Heart left ventricle (tissue), 13 donors: ENCODE results near the gene AP3S1.

ENCODE experiments used
- POLR2A ChIP-seq, 2 donors: fragments of 450-650 bp; IDR thresholded peaks; one replicate each; pipeline ENCODE4 v1.6.1; 2017; ENCODE audit warnings: antibody characterized with exemption in 2 of 2, mild to moderate bottlenecking in 2 of 2, moderate library complexity in 2 of 2
- TF ChIP-seq, protein P1 (sequence below), 12 donors: fragments of 200-600 bp; sonication (generic) in 4 of 12; IDR thresholded peaks; one replicate each; pipeline versions ENCODE4 v1.5.0 to v1.8.0; 2018 to 2022; ENCODE audit warnings: antibody characterized with exemption in 12 of 12, mild to moderate bottlenecking in 5 of 12
- donor health status: ischemic (EF 13 %, LVEDD 7.1; RV severe dilation, severe dysfunction).
- donor health status: DM: no; HTN: yes; CAD: no.
- donor health status: DM: no; HTN: no; CAD: no.
- donor health status: ischemic (EF 25% LVEDD 6.9; RV normal size, moderate dysfunction).
- donor health status: ischemic (EF 25% LVEDD 5.7; RV mildly dilated, moderate dysfunction).
- donor health status: ischemic (EF 35%, LVEDD 5.7; RV mildly dilated, moderate dysfunction).
- donor health status: nonischemic (EF 11% LVEDD 7.7; RV severe dilation, severe dysfunction).
- donor health status: DM: yes; HTN: yes; CAD: no.
- donor health status: PGD.
- donor health status: ischemic (EF 29% LVEDD 5.4; RV normal size, mild dysfunction).
- donor health status: nonischemic (EF 23%, LVEDD 6.1; RV moderate dilation, normal function).

DNA sequence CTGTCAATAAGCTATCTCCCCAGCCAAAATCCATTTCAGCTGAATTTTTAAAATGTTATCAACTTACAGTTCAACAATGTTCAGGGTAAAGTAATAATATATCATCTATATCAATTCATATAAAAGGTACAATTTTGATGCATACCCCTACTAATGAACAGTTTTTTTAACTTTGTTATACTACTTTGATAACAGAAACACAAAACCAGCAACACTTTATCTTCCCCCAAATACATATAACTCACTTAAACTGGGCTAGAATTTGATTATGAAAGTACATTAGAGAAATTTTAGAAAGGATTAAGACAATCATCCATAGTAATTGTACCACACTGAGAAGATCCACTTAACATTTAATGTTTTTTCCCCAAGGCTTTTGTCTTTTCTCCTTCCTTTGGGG lies 30.3 kb upstream of the AP3S1 start:
- TF ChIP-seq, protein P1, sequence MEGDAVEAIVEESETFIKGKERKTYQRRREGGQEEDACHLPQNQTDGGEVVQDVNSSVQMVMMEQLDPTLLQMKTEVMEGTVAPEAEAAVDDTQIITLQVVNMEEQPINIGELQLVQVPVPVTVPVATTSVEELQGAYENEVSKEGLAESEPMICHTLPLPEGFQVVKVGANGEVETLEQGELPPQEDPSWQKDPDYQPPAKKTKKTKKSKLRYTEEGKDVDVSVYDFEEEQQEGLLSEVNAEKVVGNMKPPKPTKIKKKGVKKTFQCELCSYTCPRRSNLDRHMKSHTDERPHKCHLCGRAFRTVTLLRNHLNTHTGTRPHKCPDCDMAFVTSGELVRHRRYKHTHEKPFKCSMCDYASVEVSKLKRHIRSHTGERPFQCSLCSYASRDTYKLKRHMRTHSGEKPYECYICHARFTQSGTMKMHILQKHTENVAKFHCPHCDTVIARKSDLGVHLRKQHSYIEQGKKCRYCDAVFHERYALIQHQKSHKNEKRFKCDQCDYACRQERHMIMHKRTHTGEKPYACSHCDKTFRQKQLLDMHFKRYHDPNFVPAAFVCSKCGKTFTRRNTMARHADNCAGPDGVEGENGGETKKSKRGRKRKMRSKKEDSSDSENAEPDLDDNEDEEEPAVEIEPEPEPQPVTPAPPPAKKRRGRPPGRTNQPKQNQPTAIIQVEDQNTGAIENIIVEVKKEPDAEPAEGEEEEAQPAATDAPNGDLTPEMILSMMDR (IDR thresholded peaks at IDR 0.05), result no peak
- no peak for TF ChIP-seq POLR2A (IDR thresholded peaks at IDR 0.05)
